Activated B cell treated with CpG ODN at 0.5 μM for 24 hours (primary cell): ENCODE measurements around the gene HIVEP2. TPM values are rescaled to one million over a fixed set of nuclear protein-coding genes. Genes with fewer than 3 reads are reported as not detected.

Experiments used
- ATAC-seq: fragments of 200-7000 bp; cut with Tn5 transposase; one replicate; pipeline ENCODE4 v1.10.0; 2021; ENCODE audit warnings: low read depth, mild to moderate bottlenecking, moderate library complexity
- CTCF ChIA-PET: fragments of 350-600 bp; sonication (Branson Sonifier 250); formaldehyde crosslinking; loops from one replicate; lab custom pipeline; 2021; ENCODE audit warnings: antibody characterized with exemption; lab: Charles Lee
- POLR2A ChIA-PET: fragments of 350-600 bp; sonication (Branson Sonifier 250); formaldehyde crosslinking; loops from one replicate; lab custom pipeline; 2021; ENCODE audit warnings: antibody characterized with exemption; lab: Charles Lee
- DNase-seq: peaks from one replicate; pipeline ENCODE4 v3.0.0; 2022
- H3K27ac Mint-ChIP-seq: one replicate; pipeline ENCODE4 v1.8.0; 2020; ENCODE audit warnings: mixed read lengths
- H3K27me3 Mint-ChIP-seq: one replicate; pipeline ENCODE4 v1.8.0; 2021; ENCODE audit warnings: mixed read lengths
- H3K36me3 Mint-ChIP-seq: one replicate; pipeline ENCODE4 v1.8.0; 2021; ENCODE audit warnings: low read depth, mixed read lengths
- H3K4me1 Mint-ChIP-seq: one replicate; pipeline ENCODE4 v1.8.0; 2021; ENCODE audit warnings: mixed read lengths
- H3K4me3 Mint-ChIP-seq: one replicate; pipeline ENCODE4 v1.8.0; 2020; ENCODE audit warnings: mild to moderate bottlenecking, mixed read lengths
- H3K9me3 Mint-ChIP-seq: one replicate; pipeline ENCODE4 v1.8.0; 2020; ENCODE audit warnings: mixed read lengths
- CTCF ChIP-seq: fragments of 200-600 bp; IDR thresholded peaks from one replicate; pipeline ENCODE4 v1.8.0; 2022; ENCODE audit warnings: antibody characterized with exemption, mild to moderate bottlenecking
- intact Hi-C: fragments of 100-400 bp; cut with micrococcal nuclease; formaldehyde crosslinking; loops from one replicate; pipeline ENCODE4 v1.15.1; 2024
- total RNA-seq: library from RNA; stranded (reverse); gene quantifications from 2 replicates; pipeline ENCODE4 v1.2.3, GENCODE V29; 2022

HIVEP2 gene
- total RNA-seq, 1 donor from 2014 or later: 25.4 TPM

DNA sequence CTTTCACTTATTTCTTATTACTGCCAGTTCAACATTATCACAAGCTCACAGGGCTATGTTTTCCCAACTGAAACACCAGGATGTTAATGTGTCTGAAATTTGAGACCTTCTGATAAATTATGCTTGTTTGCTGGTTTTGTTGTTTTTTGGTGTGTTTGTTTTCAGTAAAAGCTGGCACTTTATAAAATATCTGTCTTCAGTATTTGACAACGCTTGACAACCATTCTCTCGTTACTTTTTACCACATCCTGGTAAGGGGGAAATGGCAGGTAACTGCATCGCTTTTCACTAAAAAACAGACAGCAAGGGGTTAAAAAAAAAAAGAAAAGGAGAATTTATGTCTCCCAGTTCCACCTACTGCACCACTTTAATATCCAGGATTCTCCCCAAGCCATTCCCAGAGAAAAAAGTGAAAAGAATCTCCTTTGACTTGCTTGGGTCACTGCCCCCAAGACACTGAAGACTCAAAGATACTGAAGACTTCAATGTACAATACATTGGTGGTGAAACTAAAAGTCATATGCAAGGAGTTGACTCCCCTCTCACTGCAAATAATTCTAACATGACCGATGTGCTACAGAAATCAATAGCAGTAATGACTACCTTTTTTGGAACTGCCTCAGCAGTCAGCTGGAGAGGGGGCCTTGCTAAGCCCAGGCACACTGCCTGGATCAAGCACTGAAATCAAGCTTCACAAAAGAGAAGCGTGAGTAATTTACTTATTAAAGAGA lies 88.9 kb downstream of the HIVEP2 start:
- POLR2A ChIA-PET: interaction anchor here (0.7 to 3.7 kb wide), 5 partner anchors 13 to 30 kb away, joined by 3 to 31 read pairs (median 4); no protein-coding TSS in a partner anchor
- Mint-ChIP-seq H3K27ac (peak overlapping the region; percentile 95), H3K36me3 (peaks cover 10% of the 10 kb centered on the region), H3K27me3 (no peaks in the 10 kb centered on the region), H3K4me3 (peak overlapping the region; percentile 73), H3K4me1 (peaks cover 91% of the 10 kb centered on the region), H3K9me3 (no peaks in the 10 kb centered on the region)
- CTCF ChIA-PET: interaction anchor here (1.1 to 1.6 kb wide), 3 partner anchors 29 to 71 kb away, joined by 3 read pairs; no protein-coding TSS in a partner anchor
- TF ChIP-seq CTCF: no peak
- DNase-seq (no peak), ATAC-seq (peak; percentile 20)
- intact Hi-C loops: loop anchor here (1.0 to 5.0 kb wide), 5 partner anchors 11 to 88 kb away; no protein-coding TSS in a partner anchor

DNA sequence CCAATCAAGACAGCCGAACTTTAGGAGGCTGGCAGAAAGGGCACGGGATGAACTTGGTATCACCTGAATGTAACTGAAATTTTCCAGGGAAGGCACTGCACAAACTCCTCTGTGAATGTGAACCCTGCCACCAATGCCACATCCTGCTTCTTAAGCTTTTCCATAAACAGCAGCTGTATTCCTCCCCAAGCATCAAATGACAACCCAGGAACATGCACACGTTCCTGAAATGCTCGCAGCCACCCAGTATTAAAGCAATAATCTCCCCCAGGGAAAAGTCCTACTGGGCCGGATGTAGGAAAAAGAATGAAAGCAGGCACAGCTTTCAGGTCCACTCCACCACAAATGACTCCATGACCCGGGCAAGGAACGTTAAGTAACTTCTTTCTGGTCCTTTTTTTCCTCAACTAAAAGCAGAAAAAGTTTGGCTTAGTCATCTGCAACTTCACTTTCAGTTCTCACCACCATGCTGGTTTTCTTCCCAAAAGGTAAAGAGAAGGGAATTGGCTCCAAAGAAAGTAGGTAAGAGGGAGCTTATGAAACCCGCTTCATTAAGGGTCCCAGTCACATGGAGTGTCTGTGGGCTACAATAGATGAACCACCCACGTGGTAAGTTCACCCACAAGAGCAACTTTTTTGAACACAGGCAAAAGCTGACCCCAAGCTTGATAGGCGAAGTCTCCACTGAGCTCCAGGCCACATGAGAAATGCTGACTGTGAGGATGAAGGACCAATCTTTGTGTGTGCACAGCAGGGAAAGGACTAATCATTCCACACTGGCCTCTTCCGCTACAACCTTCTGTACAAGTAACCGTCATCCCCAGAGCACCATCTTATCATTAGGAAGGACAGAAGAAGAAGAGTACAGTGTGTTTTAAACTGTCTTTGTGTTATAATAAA lies 90.1 kb downstream of the HIVEP2 start:
- ATAC-seq: no peak
- Mint-ChIP-seq H3K36me3 (peaks cover 8% of the 10 kb centered on the region), H3K9me3 (no peaks in the 10 kb centered on the region), H3K4me1 (peaks cover 94% of the 10 kb centered on the region), H3K27ac (peak overlapping the region; percentile 95), H3K4me3 (peak overlapping the region; percentile 73), H3K27me3 (no peaks in the 10 kb centered on the region)
- ChIA-PET CTCF (no interaction called here), POLR2A (interaction anchor here (1.0 to 3.7 kb wide), 5 partner anchors 12 to 31 kb away, joined by 3 to 31 read pairs (median 4); no protein-coding TSS in a partner anchor)
- intact Hi-C loops: loop anchor here (5.0 kb wide), 1 partner anchor 33 kb away; no protein-coding TSS in a partner anchor
- no peak for TF ChIP-seq CTCF
- DNase-seq: no peak

DNA sequence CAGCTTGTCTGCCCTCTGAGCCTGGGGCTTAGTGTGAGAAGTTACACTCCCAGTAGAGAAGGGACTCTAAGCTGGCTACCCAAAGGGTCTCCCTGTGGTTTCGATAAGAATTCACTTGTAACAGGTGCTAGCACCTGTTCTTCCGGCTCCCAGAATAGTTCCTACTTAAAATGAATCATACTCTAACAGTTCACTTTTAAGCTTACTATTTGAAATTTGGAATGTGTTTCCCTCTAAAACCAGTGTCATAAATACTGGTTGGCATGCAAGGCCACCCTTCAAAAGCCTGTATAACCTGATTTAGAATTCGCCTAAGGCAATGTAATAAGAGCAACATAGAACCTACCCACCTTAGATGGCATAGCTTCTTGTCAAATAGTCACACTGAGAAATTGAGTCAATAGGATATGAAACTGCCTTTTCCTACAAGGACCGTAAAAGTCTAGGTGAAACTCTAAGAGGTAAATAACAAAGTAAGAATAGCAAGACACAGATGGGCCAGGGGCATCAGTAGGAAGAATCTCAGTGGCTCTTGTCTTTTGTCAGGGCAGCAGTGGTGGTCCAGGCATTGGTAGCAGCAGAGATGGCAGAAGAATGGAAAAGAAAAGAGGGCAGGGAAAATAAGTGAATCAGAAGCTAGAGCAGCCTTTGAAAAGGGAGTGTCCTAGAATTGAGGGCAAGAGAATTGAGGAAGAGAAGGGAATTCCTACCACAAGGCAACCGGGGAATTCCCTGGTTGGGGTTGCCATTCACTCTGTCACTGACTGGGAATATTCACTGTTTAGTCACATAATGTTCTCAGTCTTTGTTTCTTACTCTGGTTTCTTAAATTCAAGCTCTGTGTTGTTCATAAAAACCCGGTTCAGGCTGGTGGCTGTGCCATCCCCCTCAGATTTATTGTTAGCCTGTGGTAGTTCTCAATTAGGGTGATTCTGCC lies 91.5 kb downstream of the HIVEP2 start:
- intact Hi-C loops: loop anchor here (1.0 kb wide), 1 partner anchor 8 kb away; no protein-coding TSS in a partner anchor
- no peak for TF ChIP-seq CTCF
- ChIA-PET CTCF (interaction anchor here (0.8 kb wide), 1 partner anchor 20 kb away, joined by 3 read pairs; no protein-coding TSS in a partner anchor), POLR2A (interaction anchor here (0.5 to 1.4 kb wide), 6 partner anchors 9 to 1248 kb away, joined by 3 to 4 read pairs (median 4); no protein-coding TSS in a partner anchor)
- peaks cover 96% of the 10 kb centered on the region for H3K4me1 Mint-ChIP-seq
- ATAC-seq: no peak
- peaks cover 6% of the 10 kb centered on the region for H3K36me3 Mint-ChIP-seq
- H3K27me3 Mint-ChIP-seq: no peaks in the 10 kb centered on the region
- no peaks in the 10 kb centered on the region for H3K9me3 Mint-ChIP-seq
- peak overlapping the region; percentile 95 for H3K27ac Mint-ChIP-seq
- no peak for DNase-seq
- H3K4me3 Mint-ChIP-seq: peak overlapping the region; percentile 0

- no peak for TF ChIP-seq CTCF
- intact Hi-C loops: no loop called here
- POLR2A ChIA-PET: no interaction called here
- Mint-ChIP-seq H3K9me3 (no peaks in the 10 kb centered on the region), H3K27ac (peak overlapping the region; percentile 30), H3K4me3 (no peak overlapping the region), H3K4me1 (peaks cover 96% of the 10 kb centered on the region), H3K27me3 (no peaks in the 10 kb centered on the region), H3K36me3 (peaks cover 6% of the 10 kb centered on the region)
- no peak for DNase-seq
- no peak for ATAC-seq
- CTCF ChIA-PET: no interaction called here
These were observed 93.4 kb downstream of the HIVEP2 start for GRCh38 chr6:142851601-142852000.
